ENCODE data around the gene DUSP15. TPM values are rescaled to one million over a fixed set of nuclear protein-coding genes. Genes with fewer than 3 reads are reported as not detected.

Gene DUSP15
- polyA plus RNA-seq, 1 donor from 2014 or later, result 62.7 TPM

- Histone ChIP-seq H3K4me2 (ENCODE audit: low read length) (no peak overlapping the region), H3K27me3 (ENCODE audit: insufficient read depth, low read depth, low read length) (no peaks in the 10 kb centered on the region), H4K20me1 (ENCODE audit: insufficient read depth) (no peaks in the 10 kb centered on the region), H3K4me3 (ENCODE audit: low read length) (no peak overlapping the region), H2AFZ (ENCODE audit: low read depth, low read length) (no peak overlapping the region), H3K9ac (ENCODE audit: low read length) (no peak overlapping the region), H3K9me2 (ENCODE audit: insufficient read depth, low read length) (no peaks in the 10 kb centered on the region), H3K79me2 (replicated peaks; ENCODE audit: insufficient read depth, low read length) (no peaks in the 10 kb centered on the region), H3K36me3 (ENCODE audit: insufficient read depth, low read length) (no peaks in the 10 kb centered on the region), H3K9me3 (ENCODE audit: low read length) (no peaks in the 10 kb centered on the region), H3F3A (ENCODE audit: insufficient read depth, low read length, poor library complexity, severe bottlenecking) (no peaks in the 10 kb centered on the region), H3K27ac (ENCODE audit: low read length) (no peak overlapping the region)
- TF ChIP-seq MXI1 (conservative IDR thresholded peaks at IDR 0.05; ENCODE audit: poor library complexity, severe bottlenecking), result no peak
- TF ChIP-seq REST (IDR thresholded peaks at IDR 0.05; ENCODE audit: borderline replicate concordance), result no peak
- no peak for TF ChIP-seq POLR2AphosphoS5 (IDR thresholded peaks at IDR 0.05)
- TF ChIP-seq TAF1 (IDR thresholded peaks at IDR 0.05; ENCODE audit: low read depth), result no peak
- no peak for TF ChIP-seq EP300 (conservative IDR thresholded peaks at IDR 0.05; ENCODE audit: poor library complexity, severe bottlenecking)
- TF ChIP-seq CTCF (IDR thresholded peaks at IDR 0.05; ENCODE audit: poor library complexity, severe bottlenecking), result no peak
- TF ChIP-seq EZH2 (IDR thresholded peaks at IDR 0.05; ENCODE audit: borderline replicate concordance, insufficient read depth, low read length, poor library complexity, severe bottlenecking), result no peak
- TF ChIP-seq RAD21 (conservative IDR thresholded peaks at IDR 0.05), result no peak
- no peak for TF ChIP-seq SMC3 (conservative IDR thresholded peaks at IDR 0.05; ENCODE audit: poor library complexity)
Measured at GRCh38 chr20:31835554-31835953, 34.8 kb downstream of the DUSP15 start.

- H3K27me3 ChIP-seq (ENCODE audit: insufficient read depth, low read depth, low read length), result no peaks in the 10 kb centered on the region
- H3K9me2 ChIP-seq (ENCODE audit: insufficient read depth, low read length), result no peaks in the 10 kb centered on the region
- H3K9me3 ChIP-seq (ENCODE audit: low read length), result no peaks in the 10 kb centered on the region
- no peak overlapping the region for H2AFZ ChIP-seq (ENCODE audit: low read depth, low read length)
- H3K79me2 ChIP-seq (replicated peaks; ENCODE audit: insufficient read depth, low read length), result no peaks in the 10 kb centered on the region
- H3F3A ChIP-seq (ENCODE audit: insufficient read depth, low read length, poor library complexity, severe bottlenecking), result no peaks in the 10 kb centered on the region
- no peaks in the 10 kb centered on the region for H3K36me3 ChIP-seq (ENCODE audit: insufficient read depth, low read length)
- H3K9ac ChIP-seq (ENCODE audit: low read length), result no peak overlapping the region
- H3K27ac ChIP-seq (ENCODE audit: low read length), result no peak overlapping the region
- H4K20me1 ChIP-seq (ENCODE audit: insufficient read depth), result no peaks in the 10 kb centered on the region
- no peak overlapping the region for H3K4me3 ChIP-seq (ENCODE audit: low read length)
- H3K4me2 ChIP-seq (ENCODE audit: low read length), result no peak overlapping the region
- no peak for TF ChIP-seq EP300 (conservative IDR thresholded peaks at IDR 0.05; ENCODE audit: poor library complexity, severe bottlenecking)
- no peak for TF ChIP-seq SMC3 (conservative IDR thresholded peaks at IDR 0.05; ENCODE audit: poor library complexity)
- TF ChIP-seq POLR2AphosphoS5 (IDR thresholded peaks at IDR 0.05), result no peak
- TF ChIP-seq EZH2 (IDR thresholded peaks at IDR 0.05; ENCODE audit: borderline replicate concordance, insufficient read depth, low read length, poor library complexity, severe bottlenecking), result no peak
- no peak for TF ChIP-seq TAF1 (IDR thresholded peaks at IDR 0.05; ENCODE audit: low read depth)
- no peak for TF ChIP-seq REST (IDR thresholded peaks at IDR 0.05; ENCODE audit: borderline replicate concordance)
- TF ChIP-seq RAD21 (conservative IDR thresholded peaks at IDR 0.05), result no peak
- TF ChIP-seq MXI1 (conservative IDR thresholded peaks at IDR 0.05; ENCODE audit: poor library complexity, severe bottlenecking), result no peak
- no peak for TF ChIP-seq CTCF (IDR thresholded peaks at IDR 0.05; ENCODE audit: poor library complexity, severe bottlenecking)
Measured at GRCh38 chr20:31833931-31834521, 36.3 kb downstream of the DUSP15 start.
